Stimulated activated CD4-positive, alpha-beta T cell treated with anti-CD3 and anti-CD28 coated beads, Interleukin-15, amount 100 ng/mL, for 1 hour (primary cell): Measurements from ENCODE around the gene PRPF40B.

Source experiments
- DNase-seq, 2 donors: peaks; one replicate each; pipeline ENCODE4 v3.0.0-alpha.2; 2020; ENCODE audit warnings: low read depth in 1 of 2, low spot score in 1 of 2

PRPF40B gene

DNA sequence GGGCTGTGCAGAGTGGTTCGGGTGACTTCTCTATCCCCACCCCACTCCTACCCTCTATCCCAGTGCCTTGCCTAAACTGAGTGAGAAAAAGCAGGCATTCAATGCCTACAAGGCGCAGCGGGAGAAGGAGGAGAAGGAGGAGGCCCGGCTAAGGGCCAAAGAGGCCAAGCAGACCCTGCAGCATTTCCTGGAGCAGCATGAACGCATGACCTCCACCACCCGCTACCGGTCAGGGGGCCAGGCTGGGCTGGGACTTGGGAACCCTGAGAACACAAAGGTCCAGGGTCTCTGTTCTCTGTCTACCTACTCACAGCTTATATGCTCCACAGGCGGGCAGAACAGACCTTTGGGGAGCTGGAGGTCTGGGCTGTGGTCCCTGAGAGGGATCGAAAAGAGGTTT, 11.7 kb downstream of the PRPF40B start:
- DNase-seq = no peak

DNA sequence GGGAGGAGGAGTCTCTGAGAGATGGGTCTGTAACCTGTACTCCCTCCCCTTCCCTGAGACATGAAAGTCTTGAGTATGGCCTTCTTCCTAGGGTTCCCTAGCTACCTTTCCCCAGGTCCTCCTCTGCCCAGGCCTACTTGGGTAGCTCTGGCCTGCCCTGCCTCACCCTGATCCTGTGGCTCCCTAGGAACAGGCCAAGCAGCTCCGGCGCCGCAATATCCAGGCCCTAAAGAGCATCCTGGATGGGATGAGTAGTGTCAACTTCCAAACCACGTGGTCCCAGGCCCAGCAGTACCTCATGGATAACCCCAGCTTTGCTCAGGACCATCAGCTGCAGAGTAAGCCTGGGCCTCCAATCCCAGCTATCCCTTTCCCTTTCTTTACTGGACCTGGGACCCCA, 12.3 kb downstream of the PRPF40B start:
- DNase-seq = no peak

DNA sequence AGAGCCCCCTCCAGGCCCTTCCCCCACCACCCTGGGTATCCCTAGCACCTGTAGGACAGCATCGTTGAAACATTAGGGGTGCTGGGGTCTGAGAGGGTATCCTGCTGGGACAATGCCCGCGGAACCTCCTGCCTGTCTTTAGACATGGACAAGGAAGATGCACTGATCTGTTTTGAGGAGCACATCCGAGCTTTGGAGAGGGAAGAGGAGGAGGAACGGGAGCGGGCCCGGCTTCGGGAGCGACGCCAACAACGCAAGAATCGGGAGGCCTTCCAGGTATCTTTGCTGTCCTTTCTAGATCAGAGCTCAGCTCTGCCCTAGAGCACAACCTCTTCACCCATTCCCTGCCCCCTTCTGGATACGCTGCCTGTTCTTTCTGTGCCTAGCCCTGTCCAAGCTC, 13.2 kb downstream of the PRPF40B start:
- no peak for DNase-seq

DNA sequence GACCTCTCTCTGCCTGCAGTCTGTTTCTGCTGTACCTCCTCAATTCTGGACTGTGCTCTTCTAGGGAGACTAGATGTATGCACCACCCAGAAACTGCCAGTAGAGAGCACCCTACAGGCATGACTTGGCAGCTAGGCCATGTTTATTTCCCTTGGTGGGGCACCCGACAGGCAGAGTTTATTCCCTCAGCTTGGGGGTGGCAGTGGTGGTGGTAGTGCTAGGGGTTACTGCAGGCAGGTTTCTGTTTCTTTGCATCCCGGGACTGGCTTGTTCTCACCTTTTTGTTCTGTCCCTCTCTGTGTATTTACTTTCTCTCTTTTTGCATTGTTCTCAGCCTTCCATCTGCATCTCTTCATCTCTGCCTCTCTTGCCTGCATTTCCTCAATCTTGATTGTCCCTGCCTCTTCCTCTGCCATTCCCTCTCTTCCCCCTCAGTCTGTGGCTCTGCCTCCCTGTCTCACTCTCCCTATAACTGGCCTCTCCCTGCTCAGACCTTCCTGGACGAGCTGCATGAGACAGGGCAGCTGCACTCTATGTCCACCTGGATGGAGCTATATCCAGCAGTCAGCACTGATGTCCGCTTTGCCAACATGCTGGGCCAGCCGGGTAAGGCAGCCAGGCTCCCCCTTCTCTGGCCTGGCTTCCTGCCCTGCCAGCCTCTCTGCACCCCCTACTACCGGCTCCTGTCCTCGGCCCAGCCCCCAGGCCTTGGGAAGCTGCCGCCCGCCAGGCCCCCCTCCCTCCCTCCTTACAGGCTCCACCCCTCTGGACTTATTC, 13.8 kb downstream of the PRPF40B start:
- DNase-seq = peak; percentile 12 to 19

DNA sequence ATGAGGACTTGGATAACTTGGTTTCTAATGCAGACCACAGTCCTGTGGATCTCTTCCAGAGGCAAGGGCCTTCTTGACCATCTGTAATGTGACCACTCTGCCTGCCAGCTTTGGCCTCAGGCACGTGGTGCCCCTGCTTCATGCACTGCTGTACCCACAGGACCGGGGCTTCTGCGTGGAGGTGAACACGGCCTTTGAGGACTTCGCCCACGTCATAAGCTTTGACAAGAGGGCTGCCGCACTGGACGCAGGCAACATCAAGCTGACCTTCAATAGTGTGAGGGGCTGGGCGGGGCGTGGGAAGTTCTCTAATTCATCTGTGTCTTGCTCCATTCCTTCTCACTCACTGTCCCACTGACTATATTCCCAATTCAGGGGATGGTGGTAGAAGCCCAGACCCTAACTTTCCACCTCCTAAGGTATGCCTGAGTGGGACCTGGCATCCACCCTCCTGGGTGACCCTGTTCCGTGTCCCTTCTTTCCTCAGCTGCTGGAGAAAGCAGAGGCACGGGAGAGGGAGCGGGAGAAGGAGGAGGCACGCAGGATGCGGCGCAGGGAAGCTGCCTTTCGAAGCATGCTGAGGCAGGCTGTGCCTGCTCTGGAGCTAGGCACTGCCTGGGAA, 18.5 kb downstream of the PRPF40B start:
- DNase-seq = no peak

DNA sequence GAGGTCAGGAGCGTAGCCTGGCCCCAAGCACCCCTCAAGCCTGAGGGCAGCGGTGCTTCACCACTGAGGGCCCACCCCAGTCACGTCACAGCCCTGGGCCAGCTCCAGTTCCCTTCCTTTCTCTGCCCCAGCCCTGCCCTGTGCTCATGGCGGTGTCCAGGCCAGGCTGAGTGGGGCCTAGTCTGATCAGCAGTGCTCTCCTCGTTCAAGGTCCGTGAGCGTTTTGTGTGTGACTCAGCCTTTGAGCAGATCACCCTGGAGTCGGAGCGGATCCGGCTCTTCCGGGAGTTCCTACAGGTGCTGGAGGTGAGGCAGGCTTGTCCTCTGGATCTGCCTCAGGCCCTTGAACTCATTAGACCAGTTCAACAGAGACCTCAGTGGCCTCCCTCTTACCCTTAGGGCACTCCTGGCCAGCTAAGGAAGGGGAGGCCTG, 19.0 kb downstream of the PRPF40B start:
- no peak for DNase-seq

DNA sequence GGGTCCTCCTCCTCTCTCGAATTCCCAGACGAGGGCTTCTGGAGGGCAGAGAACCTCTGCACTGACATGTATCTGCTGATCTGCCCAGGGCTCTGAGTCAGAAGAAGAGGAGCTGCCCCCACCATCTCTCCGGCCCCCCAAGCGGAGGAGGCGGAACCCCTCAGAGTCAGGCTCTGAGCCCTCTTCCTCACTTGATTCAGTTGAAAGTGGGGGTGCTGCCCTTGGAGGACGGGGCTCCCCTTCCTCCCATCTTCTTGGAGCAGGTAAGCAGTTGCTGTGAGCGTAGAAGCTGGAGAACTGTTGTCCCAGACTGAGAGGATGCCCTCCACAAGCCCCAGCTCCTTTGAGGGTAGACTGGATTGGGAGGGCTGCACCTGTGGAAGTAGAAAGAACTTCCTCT, 19.8 kb downstream of the PRPF40B start:
- DNase-seq = no peak

DNA sequence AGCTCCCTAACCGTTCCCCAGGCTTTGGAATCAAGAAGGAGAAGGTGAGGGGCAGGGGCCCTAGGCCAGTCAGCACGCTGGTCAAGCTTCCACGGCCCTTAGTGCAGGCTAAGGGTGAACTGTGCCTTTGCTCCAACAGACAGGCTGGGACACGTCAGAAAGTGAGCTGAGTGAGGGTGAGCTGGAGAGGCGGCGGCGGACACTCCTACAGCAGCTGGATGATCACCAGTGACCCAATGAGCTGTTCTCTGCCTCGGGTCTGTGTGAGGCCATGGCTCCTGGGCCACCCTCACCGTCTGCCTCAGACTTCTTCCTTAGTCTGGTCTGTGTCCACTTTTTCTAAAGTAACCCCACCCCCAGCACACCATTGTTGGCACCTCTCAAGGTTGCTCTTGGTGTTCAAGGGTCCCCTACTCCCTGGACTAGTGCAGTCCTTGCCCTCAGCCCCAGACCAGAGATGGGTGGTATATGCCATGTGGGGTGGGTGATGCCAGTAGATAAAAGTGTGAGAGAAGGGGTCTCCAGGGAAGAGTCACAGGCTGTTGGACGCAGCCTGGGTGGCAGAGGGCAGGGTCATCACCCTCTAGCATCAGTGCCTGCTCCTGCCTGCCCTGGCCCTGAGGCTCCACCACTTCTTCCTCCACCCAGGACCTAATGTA, 20.7 kb downstream of the PRPF40B start:
- DNase-seq = no peak

DNA sequence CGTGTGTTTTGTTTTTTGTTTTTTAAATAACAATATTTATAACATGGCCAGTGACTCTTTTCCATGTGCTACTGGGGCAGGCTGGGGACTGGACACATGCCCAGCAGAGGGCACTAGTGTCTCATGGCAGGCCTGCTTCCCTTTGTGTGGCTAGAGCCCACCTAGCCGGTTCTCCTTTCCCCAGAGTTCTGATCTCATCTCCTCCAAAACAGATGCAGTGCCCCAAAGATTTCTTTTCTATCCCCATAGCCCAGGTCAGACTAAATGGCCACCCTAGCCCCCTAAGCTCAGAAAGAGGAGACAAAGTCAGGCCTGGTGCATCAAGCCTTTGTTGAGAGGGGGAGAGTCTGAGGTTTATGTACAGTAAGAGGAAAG, 21.2 kb downstream of the PRPF40B start:
- DNase-seq = peak; percentile 60 to 63

DNA sequence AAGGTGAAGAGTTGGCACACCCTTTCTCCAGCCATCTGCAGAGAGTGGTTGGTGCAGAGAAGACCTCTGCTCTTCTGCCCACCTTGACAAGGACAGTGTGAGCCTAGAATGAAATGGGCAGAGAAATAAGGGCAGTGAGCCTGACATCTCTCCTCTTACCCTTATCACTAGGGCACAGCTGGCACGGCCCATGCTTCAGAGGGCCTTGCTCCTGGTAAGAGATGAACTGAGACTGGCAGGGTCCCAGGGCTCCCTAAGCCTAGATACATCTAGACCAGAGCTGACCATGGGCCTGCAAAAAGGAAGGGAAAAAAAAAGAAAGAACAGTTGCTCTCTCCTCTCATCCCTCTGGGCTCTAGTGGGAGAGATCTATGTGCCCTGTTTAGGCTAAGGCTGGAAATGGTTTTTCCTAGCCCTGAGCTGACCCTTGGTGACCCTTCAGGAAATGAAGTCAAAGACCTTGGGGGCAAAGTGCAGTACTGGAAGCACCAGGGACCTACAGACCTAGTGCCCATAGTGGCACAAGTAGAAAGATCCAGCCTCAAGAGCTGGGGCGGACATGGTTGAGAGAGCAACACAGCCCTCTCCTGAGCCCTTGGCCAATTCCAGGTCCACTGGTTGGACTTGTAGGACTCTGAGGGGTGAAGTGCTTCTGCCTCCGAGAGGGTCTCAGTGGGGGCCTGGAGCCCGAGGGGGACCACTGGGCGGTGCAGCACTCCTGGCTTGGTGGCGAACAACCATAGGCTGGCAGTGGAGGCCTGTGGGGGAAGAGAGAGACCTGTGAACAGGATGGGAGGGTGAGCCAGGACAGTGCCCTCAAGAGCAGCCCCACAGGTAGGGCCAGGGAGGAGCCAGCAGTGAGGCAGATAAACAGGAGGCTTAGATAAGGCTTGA, 22.0 kb downstream of the PRPF40B start:
- no peak for DNase-seq

DNA sequence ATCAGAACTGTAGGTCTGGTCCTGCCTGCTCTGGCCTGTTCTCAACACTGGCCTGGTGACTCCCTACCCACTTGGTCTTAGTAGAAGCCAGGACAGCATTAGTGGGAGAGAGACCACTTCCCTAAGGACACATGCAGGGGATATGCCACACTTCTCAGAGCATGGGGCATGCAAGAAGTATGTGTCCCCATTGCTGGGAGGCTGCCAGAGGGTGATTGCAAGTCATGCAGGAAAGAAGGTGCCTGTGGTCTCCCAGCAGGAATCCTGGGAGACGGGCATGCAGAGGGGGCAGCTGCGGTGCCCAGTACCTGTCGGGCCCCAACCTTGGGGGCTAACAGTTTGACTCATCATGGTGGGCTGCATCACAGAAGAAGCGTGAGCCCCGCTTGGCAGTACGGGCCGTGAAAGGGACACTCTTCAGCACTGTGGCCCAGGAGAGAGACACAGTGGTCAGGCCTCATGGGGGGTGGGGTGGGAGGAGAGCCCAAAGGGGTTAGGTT, 23.0 kb downstream of the PRPF40B start:
- DNase-seq = no peak

DNA sequence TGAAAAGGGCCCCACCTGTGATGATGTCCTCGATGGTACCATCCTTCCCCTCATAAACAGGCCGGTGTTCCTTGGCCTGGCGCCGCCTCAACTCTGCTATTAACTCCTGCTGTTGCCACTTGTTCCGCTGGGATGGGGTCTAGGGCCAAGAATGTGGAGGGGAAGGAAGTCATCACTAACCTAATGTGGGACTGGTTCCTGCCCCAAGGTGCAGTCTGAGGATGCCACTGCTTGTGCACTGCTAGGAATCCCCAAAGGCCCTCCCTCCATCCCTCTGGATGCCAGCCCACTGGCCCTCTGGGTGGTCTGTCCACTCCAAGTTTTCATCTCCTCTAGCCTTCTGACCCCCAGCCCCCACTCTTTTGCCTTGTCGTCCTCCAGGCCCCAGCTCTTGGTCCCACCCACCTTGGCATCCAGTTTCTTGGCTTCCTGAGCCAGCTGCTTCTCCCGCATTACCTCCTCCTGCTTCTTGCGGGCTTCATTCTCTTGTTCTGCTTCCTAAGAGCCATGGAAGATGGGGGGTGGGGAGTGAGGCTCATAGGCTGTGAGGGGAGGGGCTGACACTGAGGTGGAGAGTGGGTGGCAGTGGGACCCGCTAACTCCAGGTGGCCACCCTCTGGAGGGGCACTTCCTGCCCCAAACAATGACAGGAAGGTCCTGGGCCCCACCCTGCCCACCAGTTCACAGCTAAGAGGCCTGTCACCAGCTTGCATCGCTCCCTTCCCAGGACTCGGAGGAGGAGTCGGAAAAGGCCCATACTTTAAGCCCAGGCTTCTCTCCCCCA, 23.7 kb downstream of the PRPF40B start:
- DNase-seq = no peak

DNA sequence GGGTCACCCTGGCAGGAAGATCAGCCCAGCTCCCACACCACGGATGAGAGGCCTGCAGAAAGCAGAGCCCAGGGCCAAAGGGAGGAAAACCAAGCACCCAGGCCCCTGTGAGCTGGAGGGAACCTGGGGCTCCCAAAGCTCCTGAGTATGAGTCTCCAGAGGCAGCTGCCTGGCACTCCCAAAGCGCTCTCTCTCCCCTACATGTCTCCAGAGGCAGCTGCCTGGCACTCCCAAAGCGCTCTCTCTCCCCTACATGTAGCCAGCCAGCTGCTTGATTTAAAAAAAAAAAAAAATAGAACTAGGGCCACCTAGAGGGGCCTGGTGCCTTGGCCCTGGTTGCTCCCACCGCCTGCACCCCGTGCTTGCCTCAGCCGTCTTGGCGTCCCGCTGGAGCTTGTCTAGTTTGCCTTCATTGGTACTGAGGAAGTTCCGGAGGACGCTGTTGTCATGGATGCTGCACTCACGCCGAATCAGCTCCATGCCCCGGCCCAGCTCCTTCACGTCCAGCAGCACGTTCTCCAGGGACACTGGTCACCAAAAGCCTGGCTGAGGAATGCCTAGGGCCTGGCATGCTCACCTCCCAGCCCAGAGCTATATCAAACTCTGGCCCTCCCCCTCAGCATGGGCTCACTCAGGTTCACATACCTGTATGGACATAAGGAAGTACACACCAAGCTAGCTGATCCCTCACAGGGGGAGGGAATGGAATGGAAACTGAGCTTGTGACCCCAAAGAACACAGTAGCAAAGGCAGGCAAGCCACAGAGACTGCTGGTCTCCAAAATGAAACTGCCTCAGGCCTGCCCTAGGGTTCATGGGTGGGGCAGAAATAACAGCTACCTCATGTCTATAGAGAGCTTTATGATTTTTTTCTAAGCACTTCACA, 24.7 kb downstream of the PRPF40B start:
- no peak for DNase-seq

DNA sequence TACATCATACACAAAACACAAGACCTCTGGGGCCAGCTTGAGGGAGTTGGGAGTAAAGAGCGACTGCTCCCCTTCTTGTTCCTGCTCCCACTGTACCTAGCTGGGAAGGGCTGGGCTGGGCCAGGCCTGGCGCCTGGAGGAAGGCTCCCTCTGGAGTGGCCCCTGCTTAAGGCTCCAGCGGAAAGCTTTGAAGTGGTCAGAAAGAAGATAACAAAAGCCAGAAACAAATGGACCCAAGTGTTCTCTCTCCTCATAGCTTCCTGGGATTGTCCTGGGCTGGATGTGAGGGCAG, 25.3 kb downstream of the PRPF40B start:
- no peak for DNase-seq

DNA sequence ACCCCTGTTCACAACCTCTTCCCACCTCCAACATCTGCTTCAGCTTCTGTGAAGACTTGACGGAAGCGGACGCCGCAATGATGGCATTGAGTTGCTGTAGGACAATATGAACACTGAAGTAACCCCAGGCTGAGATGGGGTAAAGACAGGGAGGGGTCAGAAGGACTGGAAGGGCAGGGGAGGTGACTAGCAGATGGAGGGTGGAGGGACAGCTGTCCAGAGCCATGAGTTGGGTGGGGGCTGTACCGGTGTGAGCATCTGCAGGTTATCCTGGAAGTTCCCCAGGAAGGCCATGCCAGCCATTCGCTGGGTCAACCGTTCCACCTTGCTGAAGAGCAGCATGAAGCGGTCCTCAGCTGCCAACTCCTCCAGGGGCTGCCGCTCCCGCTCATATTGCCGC, 26.1 kb downstream of the PRPF40B start:
- no peak for DNase-seq

DNA sequence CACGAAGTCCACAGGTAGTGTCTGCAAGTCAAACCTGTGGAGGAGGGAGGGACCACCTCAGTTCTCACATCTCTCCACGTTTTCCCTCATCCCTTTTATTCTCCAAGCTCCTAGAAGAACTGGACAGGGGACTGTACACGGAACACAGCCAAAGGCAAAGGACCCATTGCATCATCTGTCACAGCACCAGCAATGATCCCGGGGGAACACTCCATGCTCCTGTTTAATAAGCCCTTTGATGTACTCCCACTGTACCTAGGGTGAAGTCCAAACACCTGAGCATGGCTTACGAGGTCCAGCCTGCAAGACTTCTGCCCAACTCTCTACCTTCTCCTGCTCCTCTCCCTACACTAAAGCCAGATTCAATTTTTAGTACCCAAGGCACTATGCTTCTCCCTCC, 26.5 kb downstream of the PRPF40B start:
- DNase-seq = no peak

DNA sequence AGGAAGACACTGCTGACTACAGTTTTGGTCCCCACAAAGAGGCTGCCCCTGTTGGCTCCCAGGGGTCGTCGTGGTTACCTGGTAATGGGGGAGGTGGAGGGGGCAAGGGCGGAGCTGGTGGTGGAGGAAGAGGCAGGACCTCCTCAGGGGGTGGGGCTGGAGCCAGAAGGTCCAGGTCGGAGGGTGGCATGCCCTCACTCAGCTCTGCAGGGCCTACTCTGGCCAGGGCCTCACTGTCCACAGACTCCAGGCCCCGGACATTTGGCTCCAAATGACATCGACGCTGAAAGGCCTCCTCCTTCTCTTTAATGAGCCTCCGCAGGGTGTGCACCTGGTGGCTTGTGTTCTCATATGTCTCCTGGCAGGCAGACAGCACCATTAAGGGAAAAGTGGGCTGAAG, 28.5 kb downstream of the PRPF40B start:
- no peak for DNase-seq

DNA sequence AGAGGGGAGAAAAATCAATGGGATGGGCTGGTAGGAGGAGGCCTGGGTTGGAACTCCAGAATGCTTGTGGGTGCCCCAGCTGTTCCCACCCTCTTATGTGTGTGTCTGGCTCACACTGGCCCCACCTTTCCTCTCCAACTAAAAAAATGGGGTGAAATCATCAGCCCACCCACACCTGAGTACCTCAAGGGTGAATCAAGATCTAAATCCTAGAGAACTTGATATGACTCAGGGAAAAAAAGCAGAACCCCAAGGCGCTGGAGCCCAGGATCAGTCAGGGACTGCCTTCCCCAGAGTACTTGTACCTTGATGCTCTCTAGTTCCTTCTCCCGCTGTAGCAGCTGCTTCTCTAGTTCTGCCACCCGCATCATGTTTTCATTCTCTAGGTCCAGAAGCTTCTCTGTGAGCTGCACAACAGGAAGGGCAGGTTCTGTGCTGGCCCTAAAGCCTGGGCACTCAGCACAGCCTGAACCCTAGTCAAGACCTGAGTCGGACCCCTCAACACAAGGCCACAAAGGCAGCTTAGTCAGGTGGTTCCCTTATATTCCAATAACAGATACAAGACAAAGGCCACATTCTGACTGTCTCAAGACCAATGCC, 29.7 kb downstream of the PRPF40B start:
- DNase-seq = no peak

DNA sequence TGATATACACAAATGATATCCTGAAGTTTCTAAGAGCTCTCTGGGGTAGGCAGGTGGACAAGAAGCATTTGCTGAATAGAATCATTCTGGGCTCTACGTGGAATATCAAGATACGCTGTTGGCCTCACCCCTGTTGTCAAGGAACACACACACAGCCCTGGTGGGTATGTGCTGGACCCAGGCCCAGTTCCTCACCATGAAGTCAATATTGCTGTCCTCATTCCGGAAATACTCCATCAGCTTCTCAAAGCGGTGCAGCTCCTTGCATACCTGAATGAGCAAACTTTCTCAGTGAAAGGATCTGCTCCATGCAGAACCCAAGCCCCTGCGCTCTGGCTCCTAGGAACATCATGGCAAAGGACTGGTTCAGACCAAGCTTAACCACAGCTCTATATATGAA, 31.4 kb downstream of the PRPF40B start:
- DNase-seq = no peak
